Lung microvascular endothelial cell (primary cell): ENCODE measurements around the gene NPLOC4. TPM values are rescaled to one million over a fixed set of nuclear protein-coding genes. Genes with fewer than 3 reads are reported as not detected.

ENCODE experiments used
- DNase-seq, 2 donors: peaks; one replicate each; pipeline versions ENCODE4 v3.0.0 to v3.0.0-alpha.2; 2010; ENCODE audit warnings: low read depth in 2 of 2
- total RNA-seq: library from RNA; depleted of rRNA; stranded (reverse); fragments of >200 nt; gene quantifications from 2 replicates; pipeline ENCODE4 v1.2.1, GENCODE V29; 2014

NPLOC4 gene
- total RNA-seq, 1 donor from 2014 or later: 51.2 TPM

- no peak for DNase-seq
Measured at GRCh38 chr17:81664051-81664470, 27.1 kb upstream of the NPLOC4 start.

- DNase-seq: no peak
Measured at GRCh38 chr17:81662002-81662401, 25.1 kb upstream of the NPLOC4 start.

GRCh38 chr17:81660441-81660840 lies 23.5 kb upstream of the NPLOC4 start:
- DNase-seq: no peak

DNA sequence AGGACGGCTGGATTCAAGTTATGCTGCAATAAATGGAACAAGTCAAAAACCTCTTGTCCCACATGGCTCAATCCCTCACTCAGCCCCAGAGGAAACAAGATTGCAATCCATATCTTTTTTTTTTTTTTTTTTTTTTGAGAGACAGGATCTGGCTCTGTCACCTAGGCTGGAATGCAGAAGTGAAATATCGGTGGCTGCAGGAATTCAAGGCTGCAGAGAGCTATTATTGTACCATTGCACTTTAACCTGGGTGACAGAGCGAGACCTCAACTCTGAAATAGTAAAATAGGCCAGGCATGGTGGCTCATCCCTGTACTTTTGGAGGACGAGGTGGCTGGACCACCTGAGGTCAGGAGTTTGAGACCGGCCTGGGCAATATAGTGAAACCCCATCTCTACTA lies 22.1 kb upstream of the NPLOC4 start:
- no peak for DNase-seq

DNA sequence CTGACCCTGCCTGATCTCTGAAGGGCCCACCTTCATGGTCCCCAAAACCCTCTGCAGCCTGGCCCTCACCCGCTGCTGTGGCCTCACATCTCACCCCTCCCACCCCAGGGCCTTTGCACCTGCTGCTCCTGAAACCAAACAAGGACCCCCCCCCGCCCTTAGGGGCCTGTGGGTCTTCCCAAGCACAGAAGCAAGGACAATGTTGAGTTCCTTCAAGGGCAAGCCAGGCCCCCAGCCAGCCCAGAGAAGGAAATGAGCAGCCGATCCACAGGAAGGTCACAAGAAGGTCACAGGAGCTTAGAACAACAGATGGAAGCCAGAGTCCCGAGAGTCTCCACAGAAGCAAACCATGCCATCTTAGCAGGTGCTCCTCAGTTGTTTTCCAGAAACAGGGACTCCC lies 19.9 kb upstream of the NPLOC4 start:
- peak in 1 of 2 donors; percentile 68 for DNase-seq

GRCh38 chr17:81656118-81656743 lies 19.3 kb upstream of the NPLOC4 start, which contains the start of gene PDE6G:
TSS of gene PDE6G (minus strand) at chr17:81656542. CDS start at chr17:81653305, 3,237 bp downstream.
- no peak for DNase-seq

GRCh38 chr17:81655378-81656117 lies 18.6 kb upstream of the NPLOC4 start:
- DNase-seq: no peak

DNA sequence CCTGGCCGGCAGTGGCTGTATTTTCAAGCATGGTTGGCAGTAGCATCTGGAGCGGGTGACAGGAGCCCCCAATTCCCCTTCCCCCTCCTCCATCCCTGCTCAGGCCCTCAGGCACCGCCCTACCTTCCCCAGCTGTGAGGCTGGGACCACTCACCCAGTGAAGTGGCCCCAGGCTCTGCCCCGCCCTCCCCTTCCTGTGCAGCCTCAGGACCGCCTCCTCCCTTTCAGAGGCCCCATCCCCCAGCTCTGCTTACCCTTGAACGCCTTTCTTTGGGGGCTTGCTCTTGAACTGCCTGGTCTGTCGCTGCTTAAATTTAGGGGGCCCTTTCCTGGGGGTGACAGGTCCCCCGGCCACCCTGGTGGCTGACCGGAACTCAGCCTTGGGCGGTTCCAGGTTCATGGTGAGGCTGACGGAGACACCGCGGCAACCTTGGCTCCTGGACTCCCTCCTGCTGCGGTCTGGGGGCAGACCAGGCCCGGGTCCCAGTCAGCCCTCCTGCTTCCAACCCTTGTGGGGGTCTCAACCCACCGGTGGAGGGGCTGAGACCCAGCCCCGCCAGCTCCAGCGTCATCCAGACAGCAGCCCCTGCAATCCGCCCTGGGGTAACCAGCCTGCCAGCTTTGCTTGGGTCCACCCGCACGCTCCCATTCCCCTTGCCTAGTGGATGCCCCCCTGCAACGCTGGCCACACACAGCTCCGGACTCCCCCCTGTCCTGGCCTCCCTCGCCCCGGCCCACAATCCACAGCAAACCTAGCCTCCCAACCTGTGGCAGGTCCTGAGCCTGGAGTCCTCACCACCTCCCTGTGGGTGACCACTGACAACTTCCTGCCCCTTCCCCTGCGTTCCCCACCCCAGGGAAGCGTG lies 16.2 kb upstream of the NPLOC4 start:
- DNase-seq: peak in 1 of 2 donors; percentile 26

DNA sequence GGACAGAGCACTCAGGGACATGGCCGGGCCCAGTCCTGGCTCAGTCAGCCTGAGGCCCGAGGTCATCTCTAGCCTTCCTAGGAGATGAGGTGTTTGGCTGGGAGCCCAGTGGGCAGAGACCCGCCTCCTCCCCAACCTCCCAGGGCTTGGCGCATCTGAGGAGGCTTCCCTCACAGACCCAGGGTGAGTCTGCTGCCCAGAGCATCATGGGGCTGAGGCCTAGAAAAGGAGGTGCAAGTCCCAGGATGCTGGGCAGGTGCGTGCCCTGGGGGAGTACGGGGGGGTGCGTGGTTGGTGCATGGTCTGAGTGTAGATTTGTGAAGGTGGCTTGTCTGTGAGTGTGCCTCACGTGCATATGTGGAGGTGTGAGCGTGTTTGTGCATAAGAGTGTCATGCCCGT lies 14.8 kb upstream of the NPLOC4 start:
- peak in 1 of 2 donors; percentile 44 for DNase-seq

GRCh38 chr17:81650951-81651350 lies 14.0 kb upstream of the NPLOC4 start:
- no peak for DNase-seq

- DNase-seq: no peak
Measured at GRCh38 chr17:81648707-81649085, 11.8 kb upstream of the NPLOC4 start.

DNA sequence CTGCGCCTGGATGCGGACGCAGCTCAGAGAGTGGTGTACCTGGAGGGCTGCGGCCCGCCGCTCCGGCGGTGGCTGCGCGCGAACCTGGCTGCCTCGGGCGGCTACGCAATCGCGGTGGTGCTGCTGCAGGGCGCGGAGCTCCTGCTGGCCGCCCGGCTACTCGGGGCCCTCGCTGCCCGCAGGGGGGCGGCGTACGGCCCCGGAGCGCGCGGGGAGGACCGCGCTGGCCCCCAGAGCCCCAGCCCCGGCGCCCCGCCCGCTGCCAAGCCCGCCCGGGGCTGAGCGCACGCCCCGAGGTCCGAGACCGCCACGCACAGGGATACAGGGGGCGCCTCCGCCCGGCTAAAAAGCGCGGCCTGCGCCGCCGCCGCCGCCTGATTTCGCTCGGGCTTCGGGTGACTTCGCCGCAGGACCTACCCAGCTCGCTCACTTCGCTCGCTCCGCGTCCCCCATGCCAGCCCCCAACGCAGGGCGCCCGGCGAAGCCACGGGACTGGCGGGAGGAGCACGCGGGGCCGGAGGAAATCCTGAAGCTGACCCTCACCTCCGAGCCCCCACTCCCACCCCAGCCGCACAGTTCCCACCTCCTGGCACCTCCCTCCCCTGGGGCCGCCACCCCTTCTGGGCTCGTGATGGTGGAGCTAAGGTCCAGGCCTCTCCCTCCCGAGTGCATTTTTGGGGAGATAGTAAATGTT lies 11.2 kb upstream of the NPLOC4 start:
- no peak for DNase-seq

GRCh38 chr17:81647640-81648012 lies 10.7 kb upstream of the NPLOC4 start:
- no peak for DNase-seq

GRCh38 chr17:81646869-81647600 lies 10.1 kb upstream of the NPLOC4 start:
- DNase-seq: no peak

DNA sequence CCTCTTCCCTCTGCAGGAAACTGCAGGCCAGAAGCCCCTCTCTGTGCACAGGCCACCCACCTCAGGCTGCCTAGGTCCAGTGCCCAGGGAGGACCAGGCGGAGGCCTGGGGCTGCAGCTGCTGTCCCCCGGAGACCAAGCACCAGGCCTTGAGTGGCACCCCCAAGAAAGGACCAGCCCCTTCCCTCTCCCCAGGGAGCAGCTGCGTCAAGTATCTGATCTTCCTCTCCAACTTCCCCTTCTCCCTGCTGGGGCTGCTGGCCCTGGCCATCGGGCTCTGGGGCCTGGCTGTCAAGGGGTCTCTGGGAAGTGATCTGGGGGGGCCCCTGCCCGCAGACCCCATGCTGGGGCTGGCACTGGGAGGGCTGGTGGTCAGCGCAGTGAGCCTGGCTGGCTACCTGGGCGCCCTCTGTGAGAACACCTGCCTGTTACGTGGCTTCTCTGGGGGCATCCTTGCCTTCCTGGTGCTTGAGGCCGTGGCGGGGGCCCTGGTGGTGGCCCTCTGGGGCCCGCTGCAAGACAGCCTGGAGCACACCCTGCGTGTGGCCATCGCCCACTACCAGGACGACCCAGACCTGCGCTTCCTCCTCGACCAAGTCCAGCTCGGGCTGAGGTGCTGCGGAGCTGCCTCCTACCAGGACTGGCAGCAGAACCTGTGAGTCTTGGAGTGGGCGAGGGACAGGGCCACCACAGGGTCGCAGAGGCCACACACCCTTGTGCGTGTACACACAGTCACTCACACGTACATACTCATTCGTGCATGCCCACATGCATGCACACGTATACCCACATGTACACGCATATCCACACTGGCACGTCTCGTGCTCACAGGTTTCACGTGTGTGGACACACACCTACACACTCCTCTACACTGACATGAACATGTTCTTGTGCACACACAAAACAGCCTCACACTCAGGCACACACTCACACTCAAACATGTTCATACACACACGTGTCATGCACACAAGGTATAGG lies 8.4 kb upstream of the NPLOC4 start:
- no peak for DNase-seq

DNA sequence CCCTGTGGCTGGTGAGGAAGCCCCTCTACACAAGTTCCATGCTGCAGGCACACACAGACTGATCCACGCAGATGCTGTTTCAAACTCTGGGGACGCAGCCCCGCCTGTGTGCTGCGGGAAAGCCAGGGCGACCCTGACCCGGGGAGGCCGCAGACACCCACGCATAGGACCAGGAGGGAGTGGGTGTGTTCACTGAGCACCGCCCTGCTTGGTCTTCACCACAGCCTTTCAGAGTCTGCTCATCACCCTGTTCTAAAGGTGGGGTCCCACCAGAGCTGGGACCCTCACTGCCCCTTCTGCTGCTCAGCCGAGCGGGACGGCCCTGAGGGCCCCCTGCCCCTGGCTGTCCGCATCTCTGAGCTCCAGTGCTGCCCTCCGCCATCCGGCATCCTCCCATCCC lies 7.6 kb upstream of the NPLOC4 start:
- no peak for DNase-seq

DNA sequence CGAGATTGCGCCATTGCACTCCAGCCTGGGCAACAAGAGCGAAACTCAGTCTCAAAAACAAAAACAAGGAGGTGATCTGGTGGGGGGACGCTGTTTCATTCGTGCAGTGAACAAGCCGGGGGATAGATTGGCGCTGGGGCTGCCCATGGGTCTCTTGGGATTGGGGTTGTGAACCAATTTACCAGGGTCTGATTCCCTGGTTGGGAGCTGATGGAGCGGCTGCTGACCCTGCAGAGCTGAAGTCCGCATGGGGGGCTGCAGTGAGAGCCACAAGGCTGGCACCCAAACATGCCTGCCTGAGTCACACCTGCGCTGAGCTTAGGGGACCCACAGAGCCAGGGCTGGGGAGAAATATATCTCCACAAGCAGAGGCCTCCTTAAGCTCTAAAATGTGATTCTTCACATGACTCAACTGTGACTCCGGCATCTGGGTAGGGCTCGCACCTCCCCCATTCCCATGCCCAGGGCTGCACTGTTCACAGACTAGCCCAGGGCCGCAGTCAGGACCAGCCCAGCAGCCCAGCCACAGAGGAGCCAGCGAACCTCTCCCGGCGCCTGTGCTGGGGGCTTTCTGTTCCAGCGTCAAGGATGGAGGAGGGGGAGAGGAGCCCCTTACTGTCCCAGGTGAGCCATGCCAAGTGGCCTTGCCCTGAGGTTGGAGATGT lies 5.0 kb upstream of the NPLOC4 start:
- DNase-seq: no peak

DNA sequence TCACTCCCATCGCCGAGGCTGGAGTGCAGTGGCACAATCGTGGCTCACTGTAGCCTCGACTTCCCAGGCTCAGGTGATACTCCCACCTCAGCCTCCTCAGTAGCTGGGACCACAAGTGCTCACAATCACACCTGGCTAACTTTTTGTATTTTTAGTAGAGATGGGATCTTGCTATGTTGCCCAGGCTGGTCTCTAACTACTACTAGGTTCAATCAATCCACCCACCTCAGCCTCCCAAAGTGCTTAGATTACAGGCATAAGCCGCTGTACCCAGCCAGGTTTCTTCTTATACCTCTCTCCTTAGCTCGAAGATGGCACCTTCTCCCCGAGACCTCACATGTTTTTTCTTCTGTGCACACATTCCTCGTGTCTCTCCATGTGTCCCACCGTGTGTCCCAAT lies 3.1 kb upstream of the NPLOC4 start:
- DNase-seq: no peak

DNA sequence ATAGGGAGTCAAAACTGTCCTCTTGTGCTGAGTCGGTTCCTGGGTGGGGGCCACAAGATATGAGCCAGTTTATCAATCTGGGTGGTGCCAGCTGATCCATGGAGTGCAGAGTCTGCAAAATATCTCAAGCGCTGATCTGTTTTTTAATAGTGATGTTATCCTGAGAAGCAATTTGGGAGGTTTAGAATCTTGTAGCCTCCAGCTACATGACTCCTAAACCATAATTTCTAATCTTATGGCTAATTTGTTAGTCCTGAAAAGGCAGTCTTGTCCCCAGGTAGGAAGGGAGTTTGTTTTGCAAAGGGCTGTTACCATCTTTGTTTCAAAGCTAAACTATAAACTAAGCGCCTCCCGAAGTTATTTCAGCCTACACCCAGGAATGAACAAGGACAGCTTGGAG lies 1.8 kb upstream of the NPLOC4 start:
- no peak for DNase-seq
